Tibial nerve (tissue), 4 donors: ENCODE data around the gene GPC5. TPM values are rescaled to one million over a fixed set of nuclear protein-coding genes. Genes with fewer than 3 reads are reported as not detected.

ENCODE experiments used
- DNase-seq, 2 donors: peaks; one replicate each; pipeline ENCODE4 v3.0.0-alpha.2; 2019; ENCODE audit warnings: low spot score in 2 of 2
- H3K27ac ChIP-seq, 4 donors: fragments of 200-600 bp; sonication (generic) in 3 of 4; one replicate each; pipeline ENCODE4 v1.5.1; 2017 to 2019; ENCODE audit warnings: mild to moderate bottlenecking in 1 of 4
- H3K27me3 ChIP-seq, 2 donors: fragments of 200-600 bp; sonication (generic) in 1 of 2; one replicate each; pipeline versions ENCODE4 v1.5.1 to v1.6.0; 2017 to 2019
- H3K36me3 ChIP-seq, 3 donors: fragments of 200-600 bp; sonication (generic); one replicate each; pipeline ENCODE4 v1.5.1; 2018 to 2019
- H3K4me1 ChIP-seq, 4 donors: fragments of 200-600 bp; sonication (generic) in 3 of 4; one replicate each; pipeline ENCODE4 v1.5.1; 2017 to 2019
- H3K4me3 ChIP-seq, 4 donors: fragments of 200-600 bp; sonication (generic) in 3 of 4; one replicate each; pipeline ENCODE4 v1.5.1; 2017 to 2019; ENCODE audit warnings: mild to moderate bottlenecking in 1 of 4, moderate library complexity in 1 of 4
- H3K9me3 ChIP-seq, 4 donors: fragments of 200-600 bp; sonication (generic) in 3 of 4; one replicate each; pipeline ENCODE4 v1.5.1; 2017 to 2019
- EP300 ChIP-seq, 2 donors: sonication (generic); formaldehyde crosslinking; IDR thresholded peaks; one replicate each; pipeline ENCODE4 v1.6.1; 2017; ENCODE audit warnings: antibody characterized with exemption in 2 of 2, mild to moderate bottlenecking in 1 of 2
- POLR2A ChIP-seq, 2 donors: fragments of 450-650 bp; IDR thresholded peaks; one replicate each; pipeline ENCODE4 v1.6.1; 2017; ENCODE audit warnings: antibody characterized with exemption in 2 of 2, mild to moderate bottlenecking in 2 of 2, moderate library complexity in 2 of 2
- WGBS, 2 donors: methylation state at CpG; one replicate each; pipeline ENCODE4 v1.1.5; 2018; 5-methylcytosine and 5-hydroxymethylcytosine counted together
- total RNA-seq, 4 donors: library from RNA; depleted of rRNA; stranded (reverse); fragments of >200 nt; gene quantifications; one replicate each; pipeline ENCODE4 v1.1.0, GENCODE V29; 2016
- TF ChIP-seq, protein P1 (sequence below), 5 experiments: fragments of 200-600 bp in 3 of 5; fragments of 450-650 bp in 2 of 5; sonication (generic) in 3 of 5; IDR thresholded peaks; one replicate each; pipeline ENCODE4 v1.5.1; 2016 to 2019; ENCODE audit warnings: antibody characterized with exemption in 5 of 5, mild to moderate bottlenecking in 3 of 5, moderate library complexity in 2 of 5

The GPC5 gene
- total RNA-seq, 4 donors from 2014 or later = 3.7 to 5.7 (median 4.2) TPM; not detected in 1

DNA sequence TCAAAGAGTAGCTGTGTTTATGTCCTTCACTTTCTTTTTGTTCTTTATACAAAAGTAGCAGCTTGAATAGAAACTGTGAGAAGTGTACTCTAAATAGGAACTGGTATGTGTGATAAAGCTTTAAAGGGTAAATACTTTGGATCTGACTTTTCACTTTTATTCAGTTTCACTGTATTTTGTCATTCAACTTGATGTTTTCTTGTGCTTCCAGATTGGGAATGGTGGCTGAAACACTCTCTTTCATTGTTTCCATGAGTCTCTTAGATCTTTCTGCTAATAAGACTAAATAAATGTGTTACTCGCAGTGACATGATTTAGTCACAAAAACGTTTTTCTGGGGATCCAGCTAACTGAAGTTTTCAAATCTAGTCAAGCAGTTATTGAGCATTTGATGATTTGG lies 133.2 kb downstream of the GPC5 start:
- no peak for DNase-seq
- no peaks in the 10 kb centered on the region for H3K36me3 ChIP-seq
- H3K9me3 ChIP-seq = no peaks in the 10 kb centered on the region
- H3K4me3 ChIP-seq = no peak overlapping the region
- no peak overlapping the region for H3K27ac ChIP-seq
- WGBS, 2 donors = 35 to 44% methylated on average over 2 of the region's 2 CpGs
- no peaks in the 10 kb centered on the region for H3K4me1 ChIP-seq
- TF ChIP-seq POLR2A (IDR thresholded peaks at IDR 0.05) (no peak), EP300 (IDR thresholded peaks at IDR 0.05) (no peak)
- TF ChIP-seq, protein P1, sequence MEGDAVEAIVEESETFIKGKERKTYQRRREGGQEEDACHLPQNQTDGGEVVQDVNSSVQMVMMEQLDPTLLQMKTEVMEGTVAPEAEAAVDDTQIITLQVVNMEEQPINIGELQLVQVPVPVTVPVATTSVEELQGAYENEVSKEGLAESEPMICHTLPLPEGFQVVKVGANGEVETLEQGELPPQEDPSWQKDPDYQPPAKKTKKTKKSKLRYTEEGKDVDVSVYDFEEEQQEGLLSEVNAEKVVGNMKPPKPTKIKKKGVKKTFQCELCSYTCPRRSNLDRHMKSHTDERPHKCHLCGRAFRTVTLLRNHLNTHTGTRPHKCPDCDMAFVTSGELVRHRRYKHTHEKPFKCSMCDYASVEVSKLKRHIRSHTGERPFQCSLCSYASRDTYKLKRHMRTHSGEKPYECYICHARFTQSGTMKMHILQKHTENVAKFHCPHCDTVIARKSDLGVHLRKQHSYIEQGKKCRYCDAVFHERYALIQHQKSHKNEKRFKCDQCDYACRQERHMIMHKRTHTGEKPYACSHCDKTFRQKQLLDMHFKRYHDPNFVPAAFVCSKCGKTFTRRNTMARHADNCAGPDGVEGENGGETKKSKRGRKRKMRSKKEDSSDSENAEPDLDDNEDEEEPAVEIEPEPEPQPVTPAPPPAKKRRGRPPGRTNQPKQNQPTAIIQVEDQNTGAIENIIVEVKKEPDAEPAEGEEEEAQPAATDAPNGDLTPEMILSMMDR (IDR thresholded peaks at IDR 0.05) = no peak
- no peaks in the 10 kb centered on the region for H3K27me3 ChIP-seq

DNA sequence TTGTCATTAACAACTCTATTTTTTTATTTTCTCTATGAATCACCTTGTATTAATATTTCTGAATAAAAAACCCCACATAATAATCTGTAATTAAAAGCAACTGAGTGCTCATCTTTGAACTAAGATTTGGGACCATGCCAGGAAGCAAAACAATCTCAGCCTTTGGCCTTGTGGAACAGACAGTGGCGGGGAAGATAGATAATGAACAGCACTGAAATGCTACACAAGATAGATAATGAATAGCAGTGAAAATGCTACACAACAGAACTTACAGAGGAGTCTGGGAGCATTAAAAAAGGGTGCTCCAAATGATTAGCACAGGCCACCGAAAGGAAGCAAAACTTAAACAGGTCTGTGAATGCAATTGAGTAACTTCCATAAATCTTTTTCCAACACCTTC lies 134.9 kb downstream of the GPC5 start:
- H3K27ac ChIP-seq = no peak overlapping the region
- no peaks in the 10 kb centered on the region for H3K27me3 ChIP-seq
- no peak for TF ChIP-seq EP300 (IDR thresholded peaks at IDR 0.05)
- TF ChIP-seq POLR2A (IDR thresholded peaks at IDR 0.05) = no peak
- TF ChIP-seq, protein P1 (IDR thresholded peaks at IDR 0.05) = no peak
- no peaks in the 10 kb centered on the region for H3K4me1 ChIP-seq
- no peaks in the 10 kb centered on the region for H3K36me3 ChIP-seq
- H3K4me3 ChIP-seq = no peak overlapping the region
- no peaks in the 10 kb centered on the region for H3K9me3 ChIP-seq
- no peak for DNase-seq
- WGBS, 2 donors = 62 to 65% methylated on average over 2 of the region's 2 CpGs

DNA sequence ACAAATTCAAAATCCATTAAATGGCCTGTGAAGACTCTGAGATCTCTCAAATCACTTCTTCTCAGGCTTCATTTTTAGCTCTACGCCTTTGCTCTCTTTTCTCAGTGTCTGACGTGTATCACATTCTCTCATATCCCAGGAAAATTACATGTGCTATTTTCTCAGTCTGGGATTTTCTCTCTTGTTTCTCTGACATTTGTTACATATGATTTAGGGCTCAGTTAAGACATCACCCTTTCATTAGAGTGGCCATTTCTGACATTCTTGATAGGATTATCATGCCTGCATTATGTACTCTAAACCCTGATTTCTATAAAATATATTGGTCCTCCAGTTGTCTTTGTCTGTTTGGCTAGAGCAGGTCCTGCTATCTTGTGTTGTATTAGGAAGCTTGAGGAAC lies 136.6 kb downstream of the GPC5 start:
- no peak overlapping the region for H3K27ac ChIP-seq
- H3K4me3 ChIP-seq = no peak overlapping the region
- 89 to 98% methylated on average over 2 of the region's 2 CpGs for WGBS, 2 donors
- H3K36me3 ChIP-seq = no peaks in the 10 kb centered on the region
- no peak for DNase-seq
- no peak for TF ChIP-seq EP300 (IDR thresholded peaks at IDR 0.05)
- TF ChIP-seq, protein P1 (IDR thresholded peaks at IDR 0.05) = no peak
- no peak for TF ChIP-seq POLR2A (IDR thresholded peaks at IDR 0.05)
- no peaks in the 10 kb centered on the region for H3K4me1 ChIP-seq
- no peaks in the 10 kb centered on the region for H3K27me3 ChIP-seq
- no peaks in the 10 kb centered on the region for H3K9me3 ChIP-seq

DNA sequence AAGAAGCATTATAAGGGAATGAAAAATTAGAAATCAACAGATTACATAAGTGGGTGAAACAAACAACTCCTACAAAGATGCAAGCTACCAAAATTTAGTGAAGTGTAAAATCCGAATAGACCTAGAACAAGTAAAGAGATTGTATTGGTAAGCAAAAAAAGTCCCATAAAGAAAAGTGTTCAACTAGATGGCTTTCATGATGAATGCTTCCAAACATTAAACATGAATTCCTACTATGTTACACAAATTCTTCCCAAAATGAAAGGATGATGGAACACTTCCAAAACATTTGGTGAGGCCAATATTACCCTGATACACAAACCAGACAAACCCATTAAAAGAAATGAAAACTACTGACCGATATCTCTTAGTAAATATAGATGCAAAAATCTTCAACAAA lies 139.0 kb downstream of the GPC5 start:
- Histone ChIP-seq H3K9me3 (no peaks in the 10 kb centered on the region), H3K4me1 (no peaks in the 10 kb centered on the region), H3K4me3 (no peak overlapping the region), H3K36me3 (no peaks in the 10 kb centered on the region), H3K27me3 (no peaks in the 10 kb centered on the region), H3K27ac (no peak overlapping the region)
- 70 to 71% methylated on average over 2 of the region's 2 CpGs for WGBS, 2 donors
- no peak for DNase-seq
- TF ChIP-seq POLR2A (IDR thresholded peaks at IDR 0.05) = no peak
- TF ChIP-seq, protein P1 (IDR thresholded peaks at IDR 0.05) = no peak
- TF ChIP-seq EP300 (IDR thresholded peaks at IDR 0.05) = no peak

DNA sequence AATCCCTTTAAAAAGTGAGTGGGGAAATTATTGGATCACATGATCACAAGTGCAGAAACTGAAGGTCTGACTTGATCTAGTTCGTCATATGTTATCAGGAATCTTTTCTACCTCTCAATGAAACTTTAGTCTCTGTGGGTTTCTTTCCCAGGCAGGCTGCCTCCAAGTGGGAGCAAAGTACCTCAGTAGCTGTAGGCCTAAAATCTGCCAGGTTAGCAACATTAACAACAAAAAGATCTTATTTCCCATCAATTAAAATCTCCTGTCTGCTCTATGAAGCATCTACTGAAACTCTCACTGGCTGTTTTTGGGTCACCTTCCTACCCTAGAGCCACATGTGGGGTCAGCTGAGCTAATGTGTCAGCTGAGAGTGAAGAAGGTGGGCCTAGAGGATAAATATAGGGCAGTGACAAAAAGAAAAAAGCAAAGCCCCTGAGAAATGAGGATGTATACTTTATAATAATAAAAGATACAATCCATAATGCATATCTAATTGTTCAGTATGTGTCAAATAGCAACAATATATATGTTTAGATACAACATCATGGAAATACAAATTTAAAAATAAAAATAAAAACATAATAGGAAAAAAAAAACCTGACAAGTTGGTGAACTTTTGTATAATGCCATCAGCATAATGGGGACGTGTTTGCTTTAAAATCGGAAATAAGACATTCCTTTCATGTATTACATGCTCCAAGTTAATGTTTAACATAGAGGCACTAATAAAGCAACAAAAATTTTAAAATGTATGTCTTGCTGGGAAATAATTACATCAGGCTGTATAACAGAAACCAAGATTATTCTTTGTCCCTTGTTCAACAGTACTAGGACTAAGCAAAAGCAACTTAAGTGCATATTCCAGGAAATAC lies 141.1 kb downstream of the GPC5 start:
- H3K27ac ChIP-seq = no peak overlapping the region
- WGBS, 2 donors = 80 to 81% methylated on average over 3 of the region's 3 CpGs
- H3K4me3 ChIP-seq = no peak overlapping the region

More for the DNA sequence above, 141.1 kb downstream of the GPC5 start:
- Histone ChIP-seq H3K36me3 (no peaks in the 10 kb centered on the region), H3K27me3 (no peaks in the 10 kb centered on the region), H3K4me1 (no peaks in the 10 kb centered on the region), H3K9me3 (no peaks in the 10 kb centered on the region)
- TF ChIP-seq, protein P1 (IDR thresholded peaks at IDR 0.05) = no peak
- TF ChIP-seq POLR2A (IDR thresholded peaks at IDR 0.05) (no peak), EP300 (IDR thresholded peaks at IDR 0.05) (no peak)
- DNase-seq = no peak
